ENCODE data around the gene ECM2. TPM values are rescaled to one million over a fixed set of nuclear protein-coding genes. Genes with fewer than 3 reads are reported as not detected.

The ECM2 gene
- total RNA-seq, 1 donor from 2014 or later, result 0.26 TPM

- no peak for FAIRE-seq
These were observed 40.9 kb downstream of the ECM2 start for GRCh38 chr9:92494856-92495255.

GRCh38 chr9:92493749-92494387, 41.9 kb downstream of the ECM2 start:
- no peak for TF ChIP-seq CTCF (IDR thresholded peaks at IDR 0.05; ENCODE audit: insufficient read depth, low read length, severe bottlenecking)
- Histone ChIP-seq H3K27me3 (ENCODE audit: control insufficient read depth, insufficient read depth, low read length) (no peaks in the 10 kb centered on the region), H3K36me3 (ENCODE audit: control insufficient read depth, insufficient read depth, low read length) (no peaks in the 10 kb centered on the region), H3K4me3 (ENCODE audit: low read depth, low read length) (no peak overlapping the region)
- FAIRE-seq, result no peak
- DNase-seq (ENCODE audit: low read depth), result no peak

More at GRCh38 chr9:92494856-92495255, 40.9 kb downstream of the ECM2 start:
- no peak for TF ChIP-seq CTCF (IDR thresholded peaks at IDR 0.05; ENCODE audit: insufficient read depth, low read length, severe bottlenecking)
- Histone ChIP-seq H3K36me3 (ENCODE audit: control insufficient read depth, insufficient read depth, low read length) (no peaks in the 10 kb centered on the region), H3K27me3 (ENCODE audit: control insufficient read depth, insufficient read depth, low read length) (no peaks in the 10 kb centered on the region), H3K4me3 (ENCODE audit: low read depth, low read length) (no peak overlapping the region)
- DNase-seq (ENCODE audit: low read depth), result no peak

- no peaks in the 10 kb centered on the region for H3K27me3 ChIP-seq (ENCODE audit: control insufficient read depth, insufficient read depth, low read length)
- TF ChIP-seq CTCF (IDR thresholded peaks at IDR 0.05; ENCODE audit: insufficient read depth, low read length, severe bottlenecking), result no peak
- no peaks in the 10 kb centered on the region for H3K36me3 ChIP-seq (ENCODE audit: control insufficient read depth, insufficient read depth, low read length)
- DNase-seq (ENCODE audit: low read depth) (no peak), FAIRE-seq (no peak)
- H3K4me3 ChIP-seq (ENCODE audit: low read depth, low read length), result no peak overlapping the region
These were observed 42.9 kb downstream of the ECM2 start for GRCh38 chr9:92492781-92493401.

GRCh38 chr9:92488681-92489550, 46.9 kb downstream of the ECM2 start:
- Histone ChIP-seq H3K36me3 (ENCODE audit: control insufficient read depth, insufficient read depth, low read length) (no peaks in the 10 kb centered on the region), H3K4me3 (ENCODE audit: low read depth, low read length) (no peak overlapping the region), H3K27me3 (ENCODE audit: control insufficient read depth, insufficient read depth, low read length) (no peaks in the 10 kb centered on the region)
- DNase-seq (ENCODE audit: low read depth) (peak; percentile 31), FAIRE-seq (no peak)
- TF ChIP-seq CTCF (IDR thresholded peaks at IDR 0.05; ENCODE audit: insufficient read depth, low read length, severe bottlenecking), result no peak

- no peak for FAIRE-seq
These were observed 49.4 kb downstream of the ECM2 start for GRCh38 chr9:92486371-92486770.

More at GRCh38 chr9:92486371-92486770, 49.4 kb downstream of the ECM2 start:
- Histone ChIP-seq H3K4me3 (ENCODE audit: low read depth, low read length) (no peak overlapping the region), H3K36me3 (ENCODE audit: control insufficient read depth, insufficient read depth, low read length) (no peaks in the 10 kb centered on the region), H3K27me3 (ENCODE audit: control insufficient read depth, insufficient read depth, low read length) (no peaks in the 10 kb centered on the region)
- TF ChIP-seq CTCF (IDR thresholded peaks at IDR 0.05; ENCODE audit: insufficient read depth, low read length, severe bottlenecking), result no peak
- DNase-seq (ENCODE audit: low read depth), result no peak

Measured in bronchial epithelial cell (primary cell).